Activated CD8-positive, alpha-beta memory T cell treated with anti-CD3 and anti-CD28 coated beads, Interleukin-2, amount 50 U/mL, for 1 hour (primary cell): ENCODE measurements around the gene SIT1.

ENCODE experiments used
- DNase-seq: peaks from one replicate; pipeline ENCODE4 v3.0.0-alpha.2; 2020; ENCODE audit errors: extremely low read depth

Gene SIT1

DNA sequence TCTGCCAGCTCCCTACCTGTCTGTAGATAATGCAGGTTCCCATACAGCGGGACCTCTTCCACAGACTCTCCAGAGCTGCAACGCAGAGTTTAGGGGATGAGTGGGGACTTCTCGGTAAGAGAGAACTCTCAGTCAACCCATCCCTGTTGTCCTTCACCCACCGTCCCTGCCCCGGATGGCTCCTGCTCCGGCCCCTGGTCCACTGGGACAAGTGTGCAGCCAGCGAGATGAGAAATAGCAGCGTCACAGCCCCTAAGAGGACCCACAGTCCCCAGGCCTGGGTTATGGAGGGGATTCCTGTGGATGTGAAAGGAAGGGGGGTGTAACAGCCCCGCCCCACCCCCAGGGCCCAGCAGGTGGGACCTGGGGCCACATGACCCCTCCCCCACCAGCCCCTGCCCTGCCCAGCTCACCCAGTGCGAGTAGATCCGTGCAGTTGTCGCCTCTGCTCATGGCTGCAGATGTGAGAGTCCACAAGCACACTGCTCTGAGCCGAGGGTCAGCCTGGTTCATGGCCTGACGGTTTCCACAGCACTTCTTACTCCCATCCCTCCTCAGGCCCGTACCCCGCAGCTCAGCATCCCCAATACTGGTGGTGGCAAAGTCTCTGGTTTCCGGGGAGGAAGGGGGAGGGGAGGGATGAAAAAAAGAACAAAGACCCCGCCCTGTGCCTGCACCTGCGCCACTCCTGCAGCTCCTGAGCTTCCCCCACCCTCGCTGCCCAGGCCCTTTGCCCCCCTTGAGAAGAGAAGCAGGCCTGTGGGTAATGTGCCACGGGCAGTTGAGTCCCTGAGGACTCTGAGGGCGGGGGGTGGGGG is at the start of gene SIT1:
Gene SIT1 (minus strand): TSS at position 591 of the 818 bp plus-strand sequence. CDS start 78 bp downstream, at position 513.
- no peak for DNase-seq

DNA sequence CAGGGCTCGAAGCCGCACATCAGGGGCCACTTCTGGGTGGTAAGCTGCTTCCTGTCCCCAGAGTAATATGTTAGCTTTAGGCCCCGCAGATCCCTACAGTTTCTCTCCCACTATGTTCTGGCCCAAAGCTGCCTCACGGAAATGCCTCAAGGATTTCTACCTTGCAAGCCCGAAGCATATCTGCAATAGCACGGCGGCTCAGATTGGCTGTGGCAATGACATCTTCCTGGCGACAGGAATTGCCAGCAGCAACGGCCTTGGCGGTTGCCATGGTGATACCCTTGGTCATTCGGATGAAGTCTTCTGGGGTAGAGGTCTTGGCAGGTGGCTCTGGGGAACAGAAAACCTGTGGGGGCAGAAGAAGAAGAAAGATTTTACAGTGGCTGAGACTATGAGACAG is 49.3 kb upstream of the SIT1 start:
- DNase-seq = no peak

DNA sequence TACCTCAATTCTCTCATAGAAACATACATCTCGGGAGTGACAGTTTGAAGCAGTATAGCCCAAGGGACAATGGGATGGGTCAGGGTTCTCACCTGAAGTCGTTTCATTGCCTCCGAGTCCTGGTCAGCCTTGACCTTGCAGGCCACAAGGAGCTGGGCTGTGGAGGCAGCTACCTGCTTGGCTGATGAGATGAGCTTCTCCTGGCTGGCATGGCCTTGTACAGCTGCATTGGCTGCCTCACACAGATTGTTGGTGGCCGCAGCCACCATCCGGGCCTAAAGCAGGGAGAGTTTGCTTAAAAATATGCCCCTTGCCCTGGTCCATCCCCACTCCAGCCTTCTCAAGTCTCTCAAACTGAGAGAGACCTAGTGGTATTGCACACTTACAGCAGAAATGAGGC is 47.5 kb upstream of the SIT1 start:
- DNase-seq = no peak

DNA sequence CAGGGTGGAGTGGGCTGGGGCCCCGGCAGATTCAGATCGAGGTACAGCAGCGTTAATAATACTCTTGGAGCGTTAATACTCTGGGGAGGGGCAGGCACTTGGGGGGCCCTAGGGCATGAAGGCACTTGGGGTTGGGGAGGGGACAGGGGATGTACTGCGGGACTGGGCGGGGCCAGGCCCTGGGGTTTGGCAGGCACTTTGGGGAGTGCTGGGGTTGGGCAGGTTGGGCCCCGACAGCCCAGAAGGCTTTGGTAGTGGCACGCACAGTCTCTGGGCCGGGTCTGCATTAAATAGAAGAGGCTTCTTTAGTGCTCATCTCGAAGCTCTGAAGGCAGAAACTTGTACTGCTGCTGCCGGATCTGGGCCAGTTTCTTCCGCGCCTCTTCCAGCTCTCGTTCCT is 46.8 kb upstream of the SIT1 start:
- DNase-seq = no peak

DNA sequence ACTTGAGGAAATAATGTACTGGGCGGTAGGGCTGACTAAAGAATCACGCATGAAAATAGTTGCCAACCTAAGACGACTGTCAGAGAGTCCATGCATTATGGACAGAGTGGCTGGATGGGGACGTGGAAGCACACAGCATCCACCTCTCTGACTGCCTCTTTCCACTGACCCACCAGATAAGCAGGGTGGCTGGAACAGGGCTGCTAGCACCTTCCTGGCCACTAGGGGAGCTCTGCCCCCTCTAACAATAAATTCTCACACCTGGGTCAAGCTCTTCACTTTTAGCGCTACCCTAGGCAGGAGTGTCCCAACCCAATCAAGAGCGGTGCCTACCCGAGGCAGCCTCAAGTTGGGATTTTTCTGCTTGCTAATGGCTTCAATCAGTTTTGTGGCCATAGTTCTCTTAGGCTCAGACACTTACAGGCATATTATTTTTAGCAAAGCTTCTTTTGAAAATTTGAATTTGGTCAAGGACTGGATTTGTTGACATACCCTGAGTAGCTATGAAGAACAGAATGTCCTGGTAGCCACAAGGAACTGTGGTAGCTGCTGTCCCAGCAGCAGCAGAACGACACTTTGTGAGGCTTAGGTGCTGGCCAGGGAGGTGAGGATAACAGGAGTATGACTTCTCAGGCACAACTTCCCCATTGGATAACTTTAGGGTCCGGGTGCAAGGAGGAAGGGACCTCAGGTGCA is 45.9 kb upstream of the SIT1 start:
- DNase-seq = peak; percentile 12

- no peak for DNase-seq
Observed at GRCh38 chr9:35695943-35696401, 45.2 kb upstream of the SIT1 start.

DNA sequence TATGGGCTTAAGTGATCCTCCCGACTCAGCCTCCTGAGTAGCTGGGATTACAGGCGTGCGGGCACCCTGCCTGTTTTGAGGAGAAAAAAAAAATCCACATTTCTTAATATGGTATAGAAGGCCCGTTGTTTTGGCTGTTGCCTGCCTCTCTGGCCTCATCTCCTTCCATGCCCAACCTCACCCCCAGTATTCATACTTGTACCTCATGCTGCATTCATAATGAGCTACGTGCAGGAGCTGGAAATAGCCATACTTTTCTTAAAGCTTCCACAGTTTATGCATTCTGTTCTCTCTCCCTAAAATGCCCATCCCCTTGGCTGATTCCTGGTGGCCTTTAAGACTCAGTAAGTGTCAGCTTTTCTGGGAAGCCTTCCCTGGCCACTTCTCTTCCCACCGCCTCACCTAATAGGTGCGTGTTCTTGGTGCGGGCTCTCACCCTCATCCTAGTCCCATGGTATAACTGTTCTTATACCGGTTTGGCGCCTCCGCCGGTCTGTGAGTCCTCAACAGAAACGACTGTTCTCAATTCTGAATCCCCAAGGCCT is 41.1 kb upstream of the SIT1 start:
- DNase-seq = no peak

DNA sequence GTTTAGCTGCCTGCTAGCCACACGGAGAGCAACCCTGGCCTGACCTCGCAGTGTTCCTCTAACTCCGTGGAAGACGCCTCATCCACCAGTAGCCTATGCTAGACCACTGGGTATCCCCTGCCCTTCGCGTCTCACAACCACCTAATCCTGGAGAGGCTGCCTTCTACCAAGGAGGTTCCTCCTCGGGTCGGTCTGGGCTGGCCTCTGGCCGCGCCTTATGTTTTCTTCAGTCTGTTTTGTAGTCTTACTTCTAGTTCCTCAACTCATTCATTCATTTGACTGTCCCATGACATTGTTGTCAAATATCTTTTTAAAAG is 40.6 kb upstream of the SIT1 start:
- DNase-seq = no peak

DNA sequence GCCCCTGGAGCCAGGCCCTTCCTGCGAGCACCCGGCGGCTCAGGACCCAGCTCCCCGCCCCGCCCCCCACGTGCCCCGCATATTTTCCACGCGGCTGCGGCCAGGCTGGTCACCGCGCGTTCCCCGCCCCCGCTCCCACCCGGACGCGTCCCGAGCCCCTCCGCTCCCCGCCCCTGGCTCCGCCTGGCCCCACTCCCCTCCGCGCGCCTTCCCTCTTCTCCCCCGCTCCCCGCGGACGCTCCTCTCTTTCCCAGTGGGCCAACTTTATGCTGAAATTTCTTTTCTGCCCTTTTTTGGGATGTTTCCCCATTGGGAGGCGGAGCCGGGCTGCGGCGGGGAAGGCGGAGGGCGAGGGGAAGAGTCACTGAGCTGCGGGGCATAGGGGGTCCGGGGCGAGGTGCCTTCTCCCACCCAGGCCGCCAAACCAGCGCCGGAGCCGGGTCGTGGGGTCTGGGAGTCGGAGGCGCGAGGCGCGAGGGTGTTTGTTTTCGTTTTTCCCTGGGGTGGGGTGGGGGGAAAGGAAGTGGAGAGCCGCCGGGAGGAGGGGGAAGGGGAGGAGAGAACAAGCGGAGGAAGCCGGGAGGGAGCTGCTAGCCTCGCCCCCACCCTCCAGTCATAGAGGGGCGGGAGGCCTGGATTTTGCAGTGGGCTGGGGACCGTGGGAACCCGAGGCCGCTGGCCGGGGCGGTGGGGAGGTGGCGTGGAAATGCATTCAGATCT is 40.0 kb upstream of the SIT1 start:
- DNase-seq = no peak

- DNase-seq = no peak
Observed at GRCh38 chr9:35690294-35690613, 39.5 kb upstream of the SIT1 start.

- DNase-seq = no peak
Observed at GRCh38 chr9:35689542-35690293, 39.0 kb upstream of the SIT1 start, which contains the start of gene TPM2. TPM2 (minus strand) TSS chr9:35689925; CDS start chr9:35689817, 108 bp downstream.

- no peak for DNase-seq
Observed at GRCh38 chr9:35688558-35689541, 38.1 kb upstream of the SIT1 start.

GRCh38 chr9:35687972-35688557 is 37.3 kb upstream of the SIT1 start:
- DNase-seq = no peak

GRCh38 chr9:35687306-35687705 is 36.6 kb upstream of the SIT1 start:
- DNase-seq = no peak

GRCh38 chr9:35686222-35687203 is 35.8 kb upstream of the SIT1 start:
- DNase-seq = no peak

- no peak for DNase-seq
Observed at GRCh38 chr9:35685506-35685905, 34.8 kb upstream of the SIT1 start.

DNA sequence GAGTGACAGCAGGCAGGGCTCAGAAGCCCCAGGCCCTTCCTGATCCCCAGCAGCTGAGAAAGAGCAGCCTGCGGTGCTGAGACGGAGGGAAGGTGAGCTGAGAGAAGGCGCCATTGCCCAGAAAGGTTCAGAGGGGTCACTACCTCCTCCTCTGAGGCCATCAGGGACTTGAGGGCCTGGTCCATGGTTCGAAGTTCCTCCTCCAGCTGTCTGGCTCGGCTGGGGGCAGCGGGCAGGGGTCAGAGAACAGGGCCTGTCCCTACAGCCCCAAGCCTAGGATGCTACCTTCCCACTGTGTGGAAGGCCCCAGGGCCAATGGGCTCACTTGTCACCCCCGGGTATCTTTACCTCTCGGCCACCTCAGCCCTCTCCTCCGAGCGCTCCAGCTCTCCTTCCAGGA is 34.2 kb upstream of the SIT1 start:
- no peak for DNase-seq

DNA sequence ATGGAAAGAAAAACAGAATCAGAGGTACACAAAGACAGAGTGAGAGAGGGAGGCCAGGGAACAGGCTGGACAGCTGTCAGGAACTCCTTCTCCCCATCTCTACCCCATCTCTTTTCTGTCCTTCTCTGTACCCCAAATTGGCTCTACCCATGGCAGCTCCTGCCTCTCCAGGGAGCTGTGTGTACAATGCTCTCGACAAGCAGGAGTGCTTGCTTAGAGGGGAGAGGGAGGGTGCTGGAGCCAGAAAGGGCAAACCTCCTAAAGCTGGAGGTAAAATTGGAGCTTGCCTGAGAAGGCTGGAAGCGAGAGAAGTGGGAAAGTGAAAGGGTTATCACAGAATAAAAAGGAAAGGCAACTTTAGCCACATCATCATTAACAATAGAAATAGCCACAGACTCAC is 32.6 kb upstream of the SIT1 start:
- DNase-seq = no peak
